Measurements from ENCODE around the gene HNF1A. TPM values are rescaled to one million over a fixed set of nuclear protein-coding genes. Genes with fewer than 3 reads are reported as not detected.

Gene HNF1A
- polyA plus RNA-seq, 4 donors = 23.0 to 71.3 (median 37.2) TPM

DNA sequence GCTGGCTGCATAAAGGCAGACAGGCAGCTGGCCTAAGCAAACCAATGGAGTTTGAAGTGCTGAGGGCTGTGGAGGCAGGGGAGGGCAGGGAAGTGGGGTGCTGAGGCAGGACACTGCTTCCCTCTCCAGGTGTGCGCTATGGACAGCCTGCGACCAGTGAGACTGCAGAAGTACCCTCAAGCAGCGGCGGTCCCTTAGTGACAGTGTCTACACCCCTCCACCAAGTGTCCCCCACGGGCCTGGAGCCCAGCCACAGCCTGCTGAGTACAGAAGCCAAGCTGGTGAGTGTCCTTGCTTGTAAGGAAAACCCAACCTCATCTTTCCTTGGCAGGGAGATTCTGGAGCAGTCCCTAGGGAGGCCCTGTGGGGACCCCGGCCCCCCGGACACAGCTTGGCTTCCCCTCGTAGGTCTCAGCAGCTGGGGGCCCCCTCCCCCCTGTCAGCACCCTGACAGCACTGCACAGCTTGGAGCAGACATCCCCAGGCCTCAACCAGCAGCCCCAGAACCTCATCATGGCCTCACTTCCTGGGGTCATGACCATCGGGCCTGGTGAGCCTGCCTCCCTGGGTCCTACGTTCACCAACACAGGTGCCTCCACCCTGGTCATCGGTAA, 17.9 kb downstream of the HNF1A start:
- FAIRE-seq (no peak), DNase-seq (no peak)
- H3K27me3 ChIP-seq (ENCODE audit: control insufficient read depth in 3 of 3, insufficient read depth in 3 of 3, low read length in 3 of 3) = no peaks in the 10 kb centered on the region
- H3K4me3 ChIP-seq (ENCODE audit: low read depth in 1 of 3, low read length in 3 of 3) = no peak overlapping the region
- H3K9me3 ChIP-seq (ENCODE audit: control insufficient read depth in 2 of 2, insufficient read depth in 1 of 2, low read depth in 1 of 2, low read length in 1 of 2) = no peaks in the 10 kb centered on the region
- H3K27ac ChIP-seq (ENCODE audit: low read depth in 1 of 3, low read length in 2 of 3) = no peak overlapping the region
- 86 to 92% (median 91%) methylated on average over 10 to 11 of the region's 11 CpGs for WGBS, 3 donors
- peaks cover 2 to 86% (median 24%) of the 10 kb centered on the region in 3 donors for H3K36me3 ChIP-seq (ENCODE audit: control insufficient read depth in 3 of 3, insufficient read depth in 2 of 3, low read depth in 1 of 3, low read length in 3 of 3)
- no peaks in the 10 kb centered on the region for H3K4me1 ChIP-seq (ENCODE audit: control insufficient read depth in 3 of 3, insufficient read depth in 2 of 3, low read depth in 1 of 3, low read length in 2 of 3)

DNA sequence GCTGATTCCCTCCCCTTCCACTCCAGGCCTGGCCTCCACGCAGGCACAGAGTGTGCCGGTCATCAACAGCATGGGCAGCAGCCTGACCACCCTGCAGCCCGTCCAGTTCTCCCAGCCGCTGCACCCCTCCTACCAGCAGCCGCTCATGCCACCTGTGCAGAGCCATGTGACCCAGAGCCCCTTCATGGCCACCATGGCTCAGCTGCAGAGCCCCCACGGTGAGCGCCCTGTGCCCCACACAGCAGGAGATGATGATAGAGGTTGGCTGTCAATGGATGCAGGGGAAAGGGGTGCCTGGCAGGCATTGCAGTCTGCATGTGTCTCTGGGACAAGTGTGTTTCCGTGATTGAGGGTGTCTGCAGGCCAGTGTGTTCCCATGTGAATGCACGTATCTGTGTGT, 19.1 kb downstream of the HNF1A start:
- peaks cover 2 to 91% (median 28%) of the 10 kb centered on the region in 3 donors for H3K36me3 ChIP-seq (ENCODE audit: control insufficient read depth in 3 of 3, insufficient read depth in 2 of 3, low read depth in 1 of 3, low read length in 3 of 3)
- H3K4me3 ChIP-seq (ENCODE audit: low read depth in 1 of 3, low read length in 3 of 3) = no peak overlapping the region
- H3K4me1 ChIP-seq (ENCODE audit: control insufficient read depth in 3 of 3, insufficient read depth in 2 of 3, low read depth in 1 of 3, low read length in 2 of 3) = no peaks in the 10 kb centered on the region
- FAIRE-seq (no peak), DNase-seq (no peak)
- no peaks in the 10 kb centered on the region for H3K27me3 ChIP-seq (ENCODE audit: control insufficient read depth in 3 of 3, insufficient read depth in 3 of 3, low read length in 3 of 3)
- 81 to 96% (median 86%) methylated on average over 9 of the region's 9 CpGs for WGBS, 3 donors
- H3K9me3 ChIP-seq (ENCODE audit: control insufficient read depth in 2 of 2, insufficient read depth in 1 of 2, low read depth in 1 of 2, low read length in 1 of 2) = no peaks in the 10 kb centered on the region
- H3K27ac ChIP-seq (ENCODE audit: low read depth in 1 of 3, low read length in 2 of 3) = no peak overlapping the region

GRCh38 chr12:120998435-120998834, 20.1 kb downstream of the HNF1A start:
- H3K27ac ChIP-seq (ENCODE audit: low read depth in 1 of 3, low read length in 2 of 3) = no peak overlapping the region
- no peak overlapping the region for H3K4me3 ChIP-seq (ENCODE audit: low read depth in 1 of 3, low read length in 3 of 3)
- WGBS, 3 donors = 82 to 98% (median 87%) methylated on average over 3 of the region's 3 CpGs
- DNase-seq (no peak), FAIRE-seq (no peak)
- H3K36me3 ChIP-seq (ENCODE audit: control insufficient read depth in 3 of 3, insufficient read depth in 2 of 3, low read depth in 1 of 3, low read length in 3 of 3) = peaks cover 2 to 91% (median 28%) of the 10 kb centered on the region in 3 donors
- no peaks in the 10 kb centered on the region for H3K9me3 ChIP-seq (ENCODE audit: control insufficient read depth in 2 of 2, insufficient read depth in 1 of 2, low read depth in 1 of 2, low read length in 1 of 2)
- H3K27me3 ChIP-seq (ENCODE audit: control insufficient read depth in 3 of 3, insufficient read depth in 3 of 3, low read length in 3 of 3) = no peaks in the 10 kb centered on the region
- no peaks in the 10 kb centered on the region for H3K4me1 ChIP-seq (ENCODE audit: control insufficient read depth in 3 of 3, insufficient read depth in 2 of 3, low read depth in 1 of 3, low read length in 2 of 3)

DNA sequence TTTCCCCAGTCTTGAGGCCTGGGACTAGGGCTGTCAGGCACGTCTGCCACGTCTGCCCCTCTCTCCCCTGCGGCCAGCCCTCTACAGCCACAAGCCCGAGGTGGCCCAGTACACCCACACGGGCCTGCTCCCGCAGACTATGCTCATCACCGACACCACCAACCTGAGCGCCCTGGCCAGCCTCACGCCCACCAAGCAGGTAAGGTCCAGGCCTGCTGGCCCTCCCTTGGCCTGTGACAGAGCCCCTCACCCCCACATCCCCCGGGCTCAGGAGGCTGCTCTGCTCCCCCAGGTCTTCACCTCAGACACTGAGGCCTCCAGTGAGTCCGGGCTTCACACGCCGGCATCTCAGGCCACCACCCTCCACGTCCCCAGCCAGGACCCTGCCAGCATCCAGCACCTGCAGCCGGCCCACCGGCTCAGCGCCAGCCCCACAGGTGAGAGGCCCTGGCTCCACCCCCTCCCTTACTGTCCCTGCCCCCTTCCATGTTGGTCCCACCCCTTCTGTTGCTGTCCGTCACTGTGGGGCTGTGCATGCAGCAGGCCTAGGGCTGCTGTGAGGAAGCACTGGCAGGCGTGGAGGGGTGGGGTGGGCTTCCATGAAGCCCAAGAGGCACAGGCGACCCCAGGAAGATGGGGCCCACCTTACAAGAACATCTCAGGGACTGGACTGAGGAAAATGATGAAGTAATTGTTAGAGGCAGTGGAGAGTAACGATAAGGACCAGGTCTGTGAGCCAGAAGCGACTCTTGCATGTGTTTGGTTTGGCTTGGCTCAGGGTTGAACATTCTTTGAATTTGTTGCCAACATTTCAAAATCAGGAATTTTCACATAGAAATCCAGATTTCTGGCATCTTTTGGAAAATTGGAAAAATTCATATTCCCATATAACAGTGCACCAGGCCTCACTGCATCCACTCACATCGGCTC, 21.1 kb downstream of the HNF1A start:
- no peak overlapping the region for H3K4me3 ChIP-seq (ENCODE audit: low read depth in 1 of 3, low read length in 3 of 3)
- no peaks in the 10 kb centered on the region for H3K4me1 ChIP-seq (ENCODE audit: control insufficient read depth in 3 of 3, insufficient read depth in 2 of 3, low read depth in 1 of 3, low read length in 2 of 3)
- no peak for DNase-seq
- FAIRE-seq = no peak
- 61 to 84% (median 70%) methylated on average over 17 to 23 of the region's 23 CpGs for WGBS, 3 donors
- H3K9me3 ChIP-seq (ENCODE audit: control insufficient read depth in 2 of 2, insufficient read depth in 1 of 2, low read depth in 1 of 2, low read length in 1 of 2) = no peaks in the 10 kb centered on the region
- no peak overlapping the region for H3K27ac ChIP-seq (ENCODE audit: low read depth in 1 of 3, low read length in 2 of 3)
- no peaks in the 10 kb centered on the region for H3K27me3 ChIP-seq (ENCODE audit: control insufficient read depth in 3 of 3, insufficient read depth in 3 of 3, low read length in 3 of 3)
- peaks cover 5 to 91% (median 22%) of the 10 kb centered on the region in 3 donors for H3K36me3 ChIP-seq (ENCODE audit: control insufficient read depth in 3 of 3, insufficient read depth in 2 of 3, low read depth in 1 of 3, low read length in 3 of 3)

- Histone ChIP-seq H3K4me1 (ENCODE audit: control insufficient read depth in 3 of 3, insufficient read depth in 2 of 3, low read depth in 1 of 3, low read length in 2 of 3) (peaks cover 0 to 4% (median 0%) of the 10 kb centered on the region in 3 donors), H3K4me3 (ENCODE audit: low read depth in 1 of 3, low read length in 3 of 3) (no peak overlapping the region), H3K27ac (ENCODE audit: low read depth in 1 of 3, low read length in 2 of 3) (no peak overlapping the region), H3K9me3 (ENCODE audit: control insufficient read depth in 2 of 2, insufficient read depth in 1 of 2, low read depth in 1 of 2, low read length in 1 of 2) (no peaks in the 10 kb centered on the region), H3K36me3 (ENCODE audit: control insufficient read depth in 3 of 3, insufficient read depth in 2 of 3, low read depth in 1 of 3, low read length in 3 of 3) (peaks cover 6 to 94% (median 20%) of the 10 kb centered on the region in 3 donors), H3K27me3 (ENCODE audit: control insufficient read depth in 3 of 3, insufficient read depth in 3 of 3, low read length in 3 of 3) (no peaks in the 10 kb centered on the region)
- DNase-seq (no peak), FAIRE-seq (no peak)
- 52 to 70% (median 55%) methylated on average over 11 of the region's 11 CpGs for WGBS, 3 donors
Measured at GRCh38 chr12:121000530-121000929, 22.2 kb downstream of the HNF1A start.

- DNase-seq (no peak), FAIRE-seq (no peak)
- H3K36me3 ChIP-seq (ENCODE audit: control insufficient read depth in 3 of 3, insufficient read depth in 2 of 3, low read depth in 1 of 3, low read length in 3 of 3) = peaks cover 6 to 94% (median 20%) of the 10 kb centered on the region in 3 donors
- H3K27ac ChIP-seq (ENCODE audit: low read depth in 1 of 3, low read length in 2 of 3) = no peak overlapping the region
- peaks cover 0 to 4% (median 0%) of the 10 kb centered on the region in 3 donors for H3K4me1 ChIP-seq (ENCODE audit: control insufficient read depth in 3 of 3, insufficient read depth in 2 of 3, low read depth in 1 of 3, low read length in 2 of 3)
- H3K27me3 ChIP-seq (ENCODE audit: control insufficient read depth in 3 of 3, insufficient read depth in 3 of 3, low read length in 3 of 3) = no peaks in the 10 kb centered on the region
- 74 to 84% (median 75%) methylated on average over 11 of the region's 11 CpGs for WGBS, 3 donors
- H3K4me3 ChIP-seq (ENCODE audit: low read depth in 1 of 3, low read length in 3 of 3) = no peak overlapping the region
- no peaks in the 10 kb centered on the region for H3K9me3 ChIP-seq (ENCODE audit: control insufficient read depth in 2 of 2, insufficient read depth in 1 of 2, low read depth in 1 of 2, low read length in 1 of 2)
Measured at GRCh38 chr12:121001060-121001459, 22.7 kb downstream of the HNF1A start.

DNA sequence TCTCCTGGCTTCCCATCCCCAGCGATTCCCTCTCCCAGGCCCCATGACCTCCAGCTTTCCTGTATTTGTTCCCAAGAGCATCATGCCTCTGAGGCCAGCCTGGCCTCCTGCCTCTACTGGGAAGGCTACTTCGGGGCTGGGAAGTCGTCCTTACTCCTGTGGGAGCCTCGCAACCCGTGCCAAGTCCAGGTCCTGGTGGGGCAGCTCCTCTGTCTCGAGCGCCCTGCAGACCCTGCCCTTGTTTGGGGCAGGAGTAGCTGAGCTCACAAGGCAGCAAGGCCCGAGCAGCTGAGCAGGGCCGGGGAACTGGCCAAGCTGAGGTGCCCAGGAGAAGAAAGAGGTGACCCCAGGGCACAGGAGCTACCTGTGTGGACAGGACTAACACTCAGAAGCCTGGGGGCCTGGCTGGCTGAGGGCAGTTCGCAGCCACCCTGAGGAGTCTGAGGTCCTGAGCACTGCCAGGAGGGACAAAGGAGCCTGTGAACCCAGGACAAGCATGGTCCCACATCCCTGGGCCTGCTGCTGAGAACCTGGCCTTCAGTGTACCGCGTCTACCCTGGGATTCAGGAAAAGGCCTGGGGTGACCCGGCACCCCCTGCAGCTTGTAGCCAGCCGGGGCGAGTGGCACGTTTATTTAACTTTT, 23.6 kb downstream of the HNF1A start:
- peaks cover 0 to 4% (median 0%) of the 10 kb centered on the region in 3 donors for H3K4me1 ChIP-seq (ENCODE audit: control insufficient read depth in 3 of 3, insufficient read depth in 2 of 3, low read depth in 1 of 3, low read length in 2 of 3)
- WGBS, 3 donors = 87 to 90% (median 88%) methylated on average over 16 of the region's 16 CpGs
- H3K4me3 ChIP-seq (ENCODE audit: low read depth in 1 of 3, low read length in 3 of 3) = no peak overlapping the region
- H3K9me3 ChIP-seq (ENCODE audit: control insufficient read depth in 2 of 2, insufficient read depth in 1 of 2, low read depth in 1 of 2, low read length in 1 of 2) = no peaks in the 10 kb centered on the region
- no peak overlapping the region for H3K27ac ChIP-seq (ENCODE audit: low read depth in 1 of 3, low read length in 2 of 3)
- H3K27me3 ChIP-seq (ENCODE audit: control insufficient read depth in 3 of 3, insufficient read depth in 3 of 3, low read length in 3 of 3) = no peaks in the 10 kb centered on the region
- H3K36me3 ChIP-seq (ENCODE audit: control insufficient read depth in 3 of 3, insufficient read depth in 2 of 3, low read depth in 1 of 3, low read length in 3 of 3) = peaks cover 6 to 89% (median 14%) of the 10 kb centered on the region in 3 donors
- FAIRE-seq (no peak), DNase-seq (no peak)

- DNase-seq (peak; percentile 56), FAIRE-seq (no peak)
- WGBS, 3 donors = 42 to 76% (median 53%) methylated on average over 4 of the region's 4 CpGs
- Histone ChIP-seq H3K9me3 (ENCODE audit: control insufficient read depth in 2 of 2, insufficient read depth in 1 of 2, low read depth in 1 of 2, low read length in 1 of 2) (no peaks in the 10 kb centered on the region), H3K27ac (ENCODE audit: low read depth in 1 of 3, low read length in 2 of 3) (peak overlapping the region in 1 of 3 donors; percentile 32), H3K4me3 (ENCODE audit: low read depth in 1 of 3, low read length in 3 of 3) (no peak overlapping the region), H3K27me3 (ENCODE audit: control insufficient read depth in 3 of 3, insufficient read depth in 3 of 3, low read length in 3 of 3) (no peaks in the 10 kb centered on the region), H3K4me1 (ENCODE audit: control insufficient read depth in 3 of 3, insufficient read depth in 2 of 3, low read depth in 1 of 3, low read length in 2 of 3) (peaks cover 0 to 4% (median 0%) of the 10 kb centered on the region in 3 donors), H3K36me3 (ENCODE audit: control insufficient read depth in 3 of 3, insufficient read depth in 2 of 3, low read depth in 1 of 3, low read length in 3 of 3) (peaks cover 6 to 86% (median 12%) of the 10 kb centered on the region in 3 donors)
Measured at GRCh38 chr12:121003650-121004049, 25.3 kb downstream of the HNF1A start.
